K562 (cell line): ENCODE measurements around the gene ARHGAP12. TPM values are rescaled to one million over a fixed set of nuclear protein-coding genes. Genes with fewer than 3 reads are reported as not detected.

Experiments
- ATAC-seq: fragments of 200-7000 bp; cut with Tn5 transposase; 3 replicates; pipeline ENCODE4 v1.9.1; 2020; ENCODE audit warnings: moderate library complexity
- BruUV-seq: library from RNA; stranded (reverse); fragments of 400-500 nt; replicated peaks from 2 replicates; lab custom pipeline; 2021; lab: Mats Ljungman, UMichigan
- CTCF ChIA-PET: fragments of 300-600 bp; formaldehyde crosslinking; extraction: SDS; loops from one replicate; lab custom pipeline; 2021; ENCODE audit warnings: low intra/inter-chr PET ratio; lab: Yijun Ruan, JAX
- POLR2A ChIA-PET: fragments of 300-600, 350-650 bp; sonication (Branson Sonifier 250); formaldehyde crosslinking; extraction: SDS; loops from one replicate; lab custom pipeline; 2021; ENCODE audit warnings: antibody characterized with exemption, inconsistent platforms; lab: Yijun Ruan, JAX
- DNase-seq, 4 experiments: peaks; one replicate each; pipeline versions ENCODE4 v3.0.0 to v3.0.0-alpha.2; 2011 to 2018; ENCODE audit warnings: low spot score in 3 of 4, mixed read lengths in 3 of 4; ENCODE audit errors: extremely low read depth in 1 of 4
- FAIRE-seq: peaks from 2 replicates; lab custom pipeline; 2011; peaks lifted over from hg19 to GRCh38; lab: Jason Lieb, UNC
- H2AFZ ChIP-seq: 2 replicates; pipeline ENCODE4 v1.6.0; 2011; ENCODE audit warnings: low read depth, low read length, control low read depth, inconsistent platforms
- H3K27ac ChIP-seq: fragments of 200-600 bp; 3 replicates; pipeline ENCODE4 v1.8.0; 2011; ENCODE audit warnings: low read depth, mild to moderate bottlenecking, control low read depth, inconsistent platforms, low read length, moderate library complexity, mixed read lengths; ENCODE audit errors: extremely low read depth
- H3K27me3 ChIP-seq, 2 experiments: fragments of 300-600 bp in 1 of 2; 2 replicates in 1 of 2; 3 replicates in 1 of 2; pipeline versions ENCODE4 v1.6.0 to v1.8.0; 2011; ENCODE audit warnings: inconsistent platforms in 2 of 2, low read length in 2 of 2, mild to moderate bottlenecking in 1 of 2, mixed read lengths in 1 of 2, moderate library complexity in 1 of 2; ENCODE audit not compliant: control insufficient read depth in 2 of 2, insufficient read depth in 2 of 2
- H3K36me3 ChIP-seq: fragments of 300-600 bp; 3 replicates; pipeline ENCODE4 v1.8.0; 2011; ENCODE audit warnings: mild to moderate bottlenecking, low read length, inconsistent platforms; ENCODE audit not compliant: control insufficient read depth, insufficient read depth
- H3K4me1 ChIP-seq, 2 experiments: fragments of 200-600 bp in 1 of 2; replicated peaks in 1 of 2; 2 replicates in 1 of 2; 3 replicates in 1 of 2; pipeline versions ENCODE4 v1.5.1 to v1.8.0; 2011; ENCODE audit warnings: inconsistent platforms in 2 of 2, low read length in 2 of 2, mild to moderate bottlenecking in 1 of 2, mixed read lengths in 1 of 2, moderate library complexity in 1 of 2; ENCODE audit not compliant: control insufficient read depth in 2 of 2, insufficient read depth in 2 of 2
- H3K4me2 ChIP-seq: 2 replicates; pipeline ENCODE4 v1.6.1; 2011; ENCODE audit warnings: low read length, control low read depth, inconsistent platforms, mixed read lengths; ENCODE audit not compliant: insufficient read depth
- H3K4me3 ChIP-seq: fragments of 200-600 bp; sonication (generic), shearing (Covaris generic); 2 replicates; pipeline ENCODE4 v1.5.1; 2016; ENCODE audit warnings: control low read depth, inconsistent platforms
- H3K79me2 ChIP-seq: fragments of 200-600 bp; 3 replicates; pipeline ENCODE4 v1.8.0; 2011; ENCODE audit warnings: low read length, inconsistent platforms; ENCODE audit not compliant: control insufficient read depth, insufficient read depth
- H3K9ac ChIP-seq, 2 experiments: 2 replicates each; pipeline versions ENCODE4 v1.6.0 to v1.6.1; 2011; ENCODE audit warnings: low read depth in 2 of 2, low read length in 2 of 2, control low read depth in 1 of 2, inconsistent platforms in 1 of 2, mild to moderate bottlenecking in 1 of 2, mixed read lengths in 1 of 2; ENCODE audit not compliant: insufficient read depth in 1 of 2
- H3K9me1 ChIP-seq: one replicate; pipeline ENCODE4 v1.6.0; 2011; ENCODE audit warnings: inconsistent platforms, mild to moderate bottlenecking, low read length, moderate library complexity; ENCODE audit not compliant: control insufficient read depth, insufficient read depth
- H3K9me3 ChIP-seq: replicated peaks from 2 replicates; pipeline ENCODE4 v1.5.1; 2011; ENCODE audit warnings: low read depth, low read length, inconsistent platforms; ENCODE audit not compliant: control insufficient read depth, insufficient read depth
- H4K20me1 ChIP-seq: replicated peaks from 2 replicates; pipeline ENCODE4 v1.6.1; 2011; ENCODE audit warnings: low read length, inconsistent platforms, mixed read lengths; ENCODE audit not compliant: control insufficient read depth, insufficient read depth
- MYNN ChIP-seq, 2 experiments: sonication (generic); formaldehyde crosslinking in 1 of 2; IDR thresholded peaks; 2 replicates each; pipeline versions ENCODE4 v1.5.0 to v1.6.1; 2016 to 2020; ENCODE audit warnings: antibody characterized with exemption in 1 of 2, missing genetic modification reagents in 1 of 2
- NR4A1 ChIP-seq, 2 experiments: fragments of 250-450 bp in 1 of 2; fragments of 450-650 bp in 1 of 2; sonication (Bioruptor Pico) in 1 of 2; IDR thresholded peaks; 2 replicates each; pipeline versions ENCODE4 v1.4.0 to v1.6.1; 2016 to 2020; ENCODE audit warnings: mild to moderate bottlenecking in 2 of 2, missing compliant biosample characterization in 1 of 2, missing genetic modification characterization in 1 of 2, moderate library complexity in 1 of 2
- PHB2 ChIP-seq: fragments of 450-650 bp; IDR thresholded peaks from 2 replicates; pipeline ENCODE4 v1.6.1; 2017; ENCODE audit warnings: low read depth
- XRCC5 ChIP-seq: fragments of 200-400 bp; formaldehyde crosslinking; IDR thresholded peaks from 2 replicates; pipeline ENCODE4 v1.6.1; 2017; ENCODE audit warnings: low read depth, mild to moderate bottlenecking, low read length
- ZNF140 ChIP-seq: fragments of 250-450 bp; sonication (Bioruptor Pico); IDR thresholded peaks from 2 replicates; pipeline ENCODE4 v1.8.0; 2021; ENCODE audit warnings: moderate library complexity, mild to moderate bottlenecking, inconsistent platforms
- ZNF146 ChIP-seq: IDR thresholded peaks from one replicate; pipeline ENCODE4 v1.6.1; 2018; ENCODE audit warnings: missing compliant biosample characterization; ENCODE audit not compliant: unreplicated experiment
- ZNF217 ChIP-seq: sonication (generic); formaldehyde crosslinking; IDR thresholded peaks from 2 replicates; pipeline ENCODE4 v1.8.0; 2022; ENCODE audit warnings: mild to moderate bottlenecking, missing genetic modification reagents
- ZNF41 ChIP-seq: fragments of 250-450 bp; sonication (Bioruptor Pico); conservative IDR thresholded peaks from 2 replicates; pipeline ENCODE4 v1.4.0; 2020; ENCODE audit warnings: mild to moderate bottlenecking
- WGBS: fragments of 100-300 bp; shearing (Covaris generic); methylation state at CpG from one replicate; pipeline ENCODE4 v1.1.6; 2016; ENCODE audit warnings: low coverage, mixed read lengths; ENCODE audit not compliant: insufficient coverage; ENCODE audit errors: missing lambda C conversion rate; 5-methylcytosine and 5-hydroxymethylcytosine counted together
- in situ Hi-C: fragments of 300-500 bp; cut with MboI; formaldehyde crosslinking; loops from 4 replicates; pipeline ENCODE4 v1.15.0; 2018; ENCODE audit warnings: inconsistent platforms, mixed read lengths
- intact Hi-C: fragments of 100-400 bp; cut with micrococcal nuclease; formaldehyde crosslinking; loops from 2 replicates; pipeline ENCODE4 v1.14.2; 2022
- polyA plus RNA-seq, 8 experiments: library from polyadenylated mRNA; depleted of rRNA in 4 of 8; stranded (reverse) in 5 of 8; unstranded in 3 of 8; fragments of >200 nt; fragmentation: Nextera tagmentation in 2 of 8; fragmentation: Illumina TruSeq in 1 of 8; extraction: Ambion mirVana in 2 of 8; extraction: Trizol in 1 of 8; gene quantifications; 2 replicates each; pipeline versions ENCODE4 v1.2.1 to v1.2.3, GENCODE V29; 2011 to 2014; ENCODE audit warnings: inconsistent platforms in 1 of 8, missing spikeins in 1 of 8
- total RNA-seq, 7 experiments: library from RNA; depleted of rRNA in 6 of 7; stranded (reverse); fragments of >200 nt in 6 of 7; fragmentation: Illumina TruSeq in 2 of 7; extraction: Trizol in 2 of 7; gene quantifications; 2 replicates each; pipeline versions ENCODE4 v1.2.1 to v1.2.3, GENCODE V29; 2011 to 2021; ENCODE audit warnings: low replicate concordance in 1 of 7
- TF ChIP-seq, protein P1 (sequence below): fragments of 450-650 bp; IDR thresholded peaks from 2 replicates; pipeline ENCODE4 v1.6.1; 2016; ENCODE audit warnings: mild to moderate bottlenecking

Gene ARHGAP12
- total and polyA plus RNA-seq, 9 of the 15 experiments (the other 6 are each of a cell fraction or from before 2014, with no cell fraction given) = 4.4 to 18.7 (median 10.1) TPM

DNA sequence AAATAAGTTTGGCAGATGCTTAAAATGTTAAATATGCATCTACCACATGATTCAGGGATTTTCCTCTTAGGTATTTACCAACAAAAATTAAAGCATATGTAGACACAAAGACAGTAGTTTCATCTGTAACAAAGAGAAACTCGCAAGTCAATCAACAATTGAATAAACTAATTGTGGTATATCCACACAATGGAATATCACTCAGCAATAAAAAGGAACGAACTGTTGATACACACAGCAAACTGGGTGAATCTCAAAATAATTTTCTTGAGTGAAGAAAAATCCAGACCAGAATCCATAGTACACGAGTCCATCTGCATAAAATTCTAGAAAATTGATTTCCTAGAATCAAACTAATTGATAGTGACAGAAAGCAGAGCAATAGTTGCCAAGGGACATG lies 5.2 kb downstream of the ARHGAP12 start:
- Histone ChIP-seq H2AFZ (no peak overlapping the region), H3K27ac (no peak overlapping the region), H4K20me1 (no peaks in the 10 kb centered on the region; the same call in 1 of the 2 replicates), H3K79me2 (peaks cover 81% of the 10 kb centered on the region), H3K27me3 (no peaks in the 10 kb centered on the region), H3K4me2 (no peak overlapping the region), H3K9me3 (no peaks in the 10 kb centered on the region), H3K9ac (no peak overlapping the region), H3K4me1 (peaks cover 4 to 7% of the 10 kb centered on the region in 2 experiments; a peak in 4 of 5 replicates), H3K4me3 (no peak overlapping the region), H3K36me3 (no peaks in the 10 kb centered on the region), H3K9me1 (no peaks in the 10 kb centered on the region)
- ATAC-seq (no peak), FAIRE-seq (no peak), DNase-seq (no peak)
- in situ Hi-C loops (no loop called here), intact Hi-C loops (loop anchor here (10.0 kb wide), 1 partner anchor 81 kb away; no protein-coding TSS in a partner anchor)
- ChIA-PET POLR2A (interaction anchor here (0.6 to 0.7 kb wide), 2 partner anchors 10 to 15 kb away, joined by 3 read pairs; no protein-coding TSS in a partner anchor), CTCF (no interaction called here)
- TF ChIP-seq NR4A1 (CRISPR knock-in tag; IDR thresholded peaks at IDR 0.05) (no peak), NR4A1 (tag; IDR thresholded peaks at IDR 0.05) (no peak), ZNF146 (peak; percentile 23)
- WGBS = 69% methylated on average over 3 of the region's 3 CpGs
- BruUV-seq = no TSS peak

- no peaks in the 10 kb centered on the region for H3K9me1 ChIP-seq
- H3K27ac ChIP-seq = no peak overlapping the region
- H4K20me1 ChIP-seq = no peaks in the 10 kb centered on the region; the same call in 1 of the 2 replicates
- no peak overlapping the region for H3K9ac ChIP-seq
- in situ Hi-C loops (no loop called here), intact Hi-C loops (loop anchor here (10.0 kb wide), 1 partner anchor 84 kb away; no protein-coding TSS in a partner anchor)
- WGBS = 29% methylated on average over 4 of the region's 4 CpGs
- no peak overlapping the region for H2AFZ ChIP-seq
- DNase-seq (no peak), FAIRE-seq (no peak), ATAC-seq (peak; percentile 49; the same call in 2 of the 3 replicates)
- H3K9me3 ChIP-seq = no peaks in the 10 kb centered on the region
- no TSS peak for BruUV-seq
- ChIA-PET POLR2A (interaction anchor here (1.2 to 2.3 kb wide), 2 partner anchors 10 kb away, joined by 3 to 8 read pairs; no protein-coding TSS in a partner anchor), CTCF (no interaction called here)
- peaks cover 0 to 6% of the 10 kb centered on the region in 2 experiments; a peak in 2 of 5 replicates for H3K4me1 ChIP-seq
- no peaks in the 10 kb centered on the region for H3K36me3 ChIP-seq
- H3K4me2 ChIP-seq = no peak overlapping the region
- H3K4me3 ChIP-seq = no peak overlapping the region
- no peaks in the 10 kb centered on the region for H3K27me3 ChIP-seq
- H3K79me2 ChIP-seq = peaks cover 81% of the 10 kb centered on the region
- TF ChIP-seq PHB2 (no peak), ZNF41 (CRISPR knock-in tag) (no peak), XRCC5 (no peak), ZNF140 (CRISPR knock-in tag) (no peak), MYNN (IDR thresholded peaks at IDR 0.05) (no peak), MYNN (CRISPR knock-in tag; IDR thresholded peaks at IDR 0.05) (no peak), ZNF217 (CRISPR knock-in tag) (no peak)
- TF ChIP-seq, protein P1, sequence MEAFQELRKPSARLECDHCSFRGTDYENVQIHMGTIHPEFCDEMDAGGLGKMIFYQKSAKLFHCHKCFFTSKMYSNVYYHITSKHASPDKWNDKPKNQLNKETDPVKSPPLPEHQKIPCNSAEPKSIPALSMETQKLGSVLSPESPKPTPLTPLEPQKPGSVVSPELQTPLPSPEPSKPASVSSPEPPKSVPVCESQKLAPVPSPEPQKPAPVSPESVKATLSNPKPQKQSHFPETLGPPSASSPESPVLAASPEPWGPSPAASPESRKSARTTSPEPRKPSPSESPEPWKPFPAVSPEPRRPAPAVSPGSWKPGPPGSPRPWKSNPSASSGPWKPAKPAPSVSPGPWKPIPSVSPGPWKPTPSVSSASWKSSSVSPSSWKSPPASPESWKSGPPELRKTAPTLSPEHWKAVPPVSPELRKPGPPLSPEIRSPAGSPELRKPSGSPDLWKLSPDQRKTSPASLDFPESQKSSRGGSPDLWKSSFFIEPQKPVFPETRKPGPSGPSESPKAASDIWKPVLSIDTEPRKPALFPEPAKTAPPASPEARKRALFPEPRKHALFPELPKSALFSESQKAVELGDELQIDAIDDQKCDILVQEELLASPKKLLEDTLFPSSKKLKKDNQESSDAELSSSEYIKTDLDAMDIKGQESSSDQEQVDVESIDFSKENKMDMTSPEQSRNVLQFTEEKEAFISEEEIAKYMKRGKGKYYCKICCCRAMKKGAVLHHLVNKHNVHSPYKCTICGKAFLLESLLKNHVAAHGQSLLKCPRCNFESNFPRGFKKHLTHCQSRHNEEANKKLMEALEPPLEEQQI = no peak
These were observed 7.6 kb downstream of the ARHGAP12 start for GRCh38 chr10:31921031-31921430.
